ENCODE measurements around the gene VWF. TPM values are rescaled to one million over a fixed set of nuclear protein-coding genes. Genes with fewer than 3 reads are reported as not detected.

VWF gene
- total and polyA plus RNA-seq, 2 donors (not counting 1 experiment from before 2014, with no cell fraction given), result not detected

- H3K79me2 ChIP-seq (ENCODE audit: control insufficient read depth, insufficient read depth, low read length), result no peaks in the 10 kb centered on the region
- Mint-ChIP-seq H3K27ac (no peak overlapping the region), H3K9me3 (ENCODE audit: insufficient read depth) (no peaks in the 10 kb centered on the region), H3K4me3 (no peak overlapping the region), H3K4me1 (no peaks in the 10 kb centered on the region), H3K27me3 (peaks cover 43% of the 10 kb centered on the region)
- H2AFZ ChIP-seq (ENCODE audit: insufficient read depth, low read depth, low read length, poor library complexity, severe bottlenecking), result no peak overlapping the region
- ChIA-PET POLR2A (no interaction called here), CTCF (no interaction called here)
- peaks cover 0 to 15% (median 4%) of the 10 kb centered on the region in 4 experiments for H3K27me3 ChIP-seq (replicated peaks in 1 of 4; ENCODE audit: control extremely low read depth in 1 of 4, control insufficient read depth in 3 of 4, insufficient read depth in 4 of 4, low read length in 3 of 4)
- H3K27ac ChIP-seq (ENCODE audit: low read length in 2 of 2), result no peak overlapping the region
- no peak overlapping the region for H3K9ac ChIP-seq (ENCODE audit: low read length)
- no peak for DNase-seq
- H3K4me2 ChIP-seq (replicated peaks; ENCODE audit: low read depth, low read length, poor library complexity, severe bottlenecking), result no peak overlapping the region
- H4K20me1 ChIP-seq (ENCODE audit: control insufficient read depth, insufficient read depth, low read length, poor library complexity, severe bottlenecking), result no peaks in the 10 kb centered on the region
- 83% methylated on average over 1 of the region's 5 CpGs for WGBS (ENCODE audit: insufficient coverage)
- H3K36me3 ChIP-seq (replicated peaks in 1 of 2; ENCODE audit: control extremely low read depth in 1 of 2, control insufficient read depth in 1 of 2, extremely low read depth in 1 of 2, insufficient read depth in 2 of 2, low read length in 1 of 2), result no peaks in the 10 kb centered on the region
- peaks cover 0 to 1% (median 0%) of the 10 kb centered on the region in 3 donors for H3K9me3 ChIP-seq (ENCODE audit: control extremely low read depth in 1 of 3, control insufficient read depth in 2 of 3, insufficient read depth in 1 of 3, low read length in 2 of 3)
- intact Hi-C loops (cut with micrococcal nuclease), result no loop called here
- H3K4me3 ChIP-seq (ENCODE audit: control extremely low read depth in 1 of 5, extremely low read depth in 1 of 5, insufficient read depth in 1 of 5, low read depth in 2 of 5, low read length in 4 of 5), result no peak overlapping the region
- TF ChIP-seq EZH2 (IDR thresholded peaks at IDR 0.05; ENCODE audit: borderline replicate concordance, insufficient read depth, low read depth, low read length, poor library complexity, severe bottlenecking) (no peak), CTCF (IDR thresholded peaks at IDR 0.05) (no peak)
- no peak for ATAC-seq (ENCODE audit: low read depth)
- no peaks in the 10 kb centered on the region for H3K4me1 ChIP-seq (ENCODE audit: control insufficient read depth in 2 of 2, insufficient read depth in 2 of 2, low read length in 2 of 2)
Measured at GRCh38 chr12:5953835-5954586, 170.5 kb downstream of the VWF start.

- H3K4me3 Mint-ChIP-seq, result no peak overlapping the region
- Histone ChIP-seq H3K79me2 (ENCODE audit: control insufficient read depth, insufficient read depth, low read length) (no peaks in the 10 kb centered on the region), H3K27ac (ENCODE audit: low read length in 2 of 2) (no peak overlapping the region), H3K9ac (ENCODE audit: low read length) (no peak overlapping the region), H3K9me3 (ENCODE audit: control extremely low read depth in 1 of 3, control insufficient read depth in 2 of 3, insufficient read depth in 1 of 3, low read length in 2 of 3) (peaks cover 0 to 1% (median 0%) of the 10 kb centered on the region in 3 donors), H2AFZ (ENCODE audit: insufficient read depth, low read depth, low read length, poor library complexity, severe bottlenecking) (no peak overlapping the region), H3K4me2 (replicated peaks; ENCODE audit: low read depth, low read length, poor library complexity, severe bottlenecking) (no peak overlapping the region), H3K36me3 (replicated peaks in 1 of 2; ENCODE audit: control extremely low read depth in 1 of 2, control insufficient read depth in 1 of 2, extremely low read depth in 1 of 2, insufficient read depth in 2 of 2, low read length in 1 of 2) (no peaks in the 10 kb centered on the region), H4K20me1 (ENCODE audit: control insufficient read depth, insufficient read depth, low read length, poor library complexity, severe bottlenecking) (no peaks in the 10 kb centered on the region), H3K4me1 (ENCODE audit: control insufficient read depth in 2 of 2, insufficient read depth in 2 of 2, low read length in 2 of 2) (no peaks in the 10 kb centered on the region), H3K4me3 (ENCODE audit: control extremely low read depth in 1 of 5, extremely low read depth in 1 of 5, insufficient read depth in 1 of 5, low read depth in 2 of 5, low read length in 4 of 5) (no peak overlapping the region), H3K27me3 (replicated peaks in 1 of 4; ENCODE audit: control extremely low read depth in 1 of 4, control insufficient read depth in 3 of 4, insufficient read depth in 4 of 4, low read length in 3 of 4) (peaks cover 0 to 25% (median 5%) of the 10 kb centered on the region in 4 experiments)
- no peak overlapping the region for H3K27ac Mint-ChIP-seq
- H3K9me3 Mint-ChIP-seq (ENCODE audit: insufficient read depth), result no peaks in the 10 kb centered on the region
- no peak for ATAC-seq (ENCODE audit: low read depth)
- no CpG with 5 or more reads among the region's 3 CpGs for WGBS (ENCODE audit: insufficient coverage)
- no peak for TF ChIP-seq CTCF (IDR thresholded peaks at IDR 0.05)
- TF ChIP-seq EZH2 (IDR thresholded peaks at IDR 0.05; ENCODE audit: borderline replicate concordance, insufficient read depth, low read depth, low read length, poor library complexity, severe bottlenecking), result no peak
- peaks cover 40% of the 10 kb centered on the region for H3K27me3 Mint-ChIP-seq
- no peaks in the 10 kb centered on the region for H3K4me1 Mint-ChIP-seq
- POLR2A ChIA-PET, result no interaction called here
- CTCF ChIA-PET, result interaction anchor here (0.8 to 0.9 kb wide), 2 partner anchors 36 to 87 kb away, joined by 3 read pairs; no protein-coding TSS in a partner anchor
- intact Hi-C loops (cut with micrococcal nuclease), result no loop called here
- DNase-seq, result no peak
Measured at GRCh38 chr12:5952031-5952430, 172.4 kb downstream of the VWF start.
